HG03196 (cell line): ENCODE results near the gene GSTA3.
"Not testable (repeated sequence)": the region's sequence is repeated elsewhere in the genome, so short reads cannot be mapped to it uniquely, and the experiment has no call there.

Experiments used
- ATAC-seq: cut with Tn5 transposase; IDR thresholded peaks from one replicate; pipeline ENCODE4 v1.9.1; 2021; ENCODE audit not compliant: unreplicated experiment

Gene GSTA3

GRCh38 chr6:52914516-52914915, 5.0 kb upstream of the GSTA3 start:
- ATAC-seq = no peak

- no peak for ATAC-seq
Measured at GRCh38 chr6:52910091-52910490, 593 bp upstream of the GSTA3 start.

GRCh38 chr6:52909131-52909530, 367 bp downstream of the GSTA3 start:
- no peak for ATAC-seq

- ATAC-seq = no peak
Measured at GRCh38 chr6:52908526-52908925, 972 bp downstream of the GSTA3 start.

- no peak for ATAC-seq
Measured at GRCh38 chr6:52904562-52905279, 4.8 kb downstream of the GSTA3 start.

GRCh38 chr6:52900536-52900935, 9.0 kb downstream of the GSTA3 start:
- ATAC-seq = no peak

- ATAC-seq = not testable (repeated sequence)
Measured at GRCh38 chr6:52895790-52896189, 13.7 kb downstream of the GSTA3 start.

- ATAC-seq = no peak
Measured at GRCh38 chr6:52894285-52894684, 15.2 kb downstream of the GSTA3 start.

- ATAC-seq = no peak
Measured at GRCh38 chr6:52893803-52894202, 15.7 kb downstream of the GSTA3 start.

GRCh38 chr6:52893221-52893620, 16.3 kb downstream of the GSTA3 start:
- ATAC-seq = no peak

- ATAC-seq = no peak
Measured at GRCh38 chr6:52890018-52890417, 19.5 kb downstream of the GSTA3 start.

GRCh38 chr6:52887910-52888524, 21.5 kb downstream of the GSTA3 start:
- ATAC-seq = no peak

GRCh38 chr6:52881996-52882841, 27.3 kb downstream of the GSTA3 start:
- peak; percentile 100 for ATAC-seq

- ATAC-seq = no peak
Measured at GRCh38 chr6:52881662-52881995, 27.9 kb downstream of the GSTA3 start.

GRCh38 chr6:52877786-52878185, 31.7 kb downstream of the GSTA3 start:
- no peak for ATAC-seq

- ATAC-seq = no peak
Measured at GRCh38 chr6:52877168-52877567, 32.3 kb downstream of the GSTA3 start.

- ATAC-seq = no peak
Measured at GRCh38 chr6:52876056-52876787, 33.3 kb downstream of the GSTA3 start.

GRCh38 chr6:52872031-52872430, 37.5 kb downstream of the GSTA3 start:
- ATAC-seq = no peak

- no peak for ATAC-seq
Measured at GRCh38 chr6:52871621-52872020, 37.9 kb downstream of the GSTA3 start.

GRCh38 chr6:52870335-52871091, 39.0 kb downstream of the GSTA3 start:
- not testable (repeated sequence) for ATAC-seq

- ATAC-seq = not testable (repeated sequence)
Measured at GRCh38 chr6:52868899-52869298, 40.6 kb downstream of the GSTA3 start.
